Trophoblast cell (in vitro differentiated cells and primary cell): ENCODE measurements around the gene CEMIP.

Source experiments
- DNase-seq, 2 donors: peaks; one replicate each; pipeline ENCODE4 v3.0.0-alpha.2; 2016
- H2AFZ ChIP-seq: 2 replicates; pipeline ENCODE4 v1.6.1; 2013; ENCODE audit warnings: low read length, moderate library complexity, mild to moderate bottlenecking; ENCODE audit not compliant: insufficient read depth, poor library complexity
- H2AK5ac ChIP-seq: 2 replicates; pipeline ENCODE4 v1.6.1; 2013; ENCODE audit warnings: mild to moderate bottlenecking, low read length
- H2BK120ac ChIP-seq: 2 replicates; pipeline ENCODE4 v1.6.1; 2013; ENCODE audit warnings: low read length, mild to moderate bottlenecking, moderate library complexity; ENCODE audit not compliant: insufficient read depth, poor library complexity
- H2BK12ac ChIP-seq: 2 replicates; pipeline ENCODE4 v1.6.1; 2013; ENCODE audit warnings: mild to moderate bottlenecking, low read length, moderate library complexity
- H2BK5ac ChIP-seq: 2 replicates; pipeline ENCODE4 v1.6.1; 2013; ENCODE audit warnings: low read length, low read depth, moderate library complexity, mild to moderate bottlenecking; ENCODE audit not compliant: poor library complexity
- H3K14ac ChIP-seq: 2 replicates; pipeline ENCODE4 v1.6.1; 2013; ENCODE audit warnings: mild to moderate bottlenecking, low read length
- H3K18ac ChIP-seq: 2 replicates; pipeline ENCODE4 v1.6.1; 2013; ENCODE audit warnings: mild to moderate bottlenecking, low read length
- H3K23ac ChIP-seq: 2 replicates; pipeline ENCODE4 v1.6.1; 2013; ENCODE audit warnings: low read length
- H3K27ac ChIP-seq: 2 replicates; pipeline ENCODE4 v1.5.1; 2013; ENCODE audit warnings: low read depth, mild to moderate bottlenecking, inconsistent platforms, low read length, moderate library complexity
- H3K27me3 ChIP-seq: 2 replicates; pipeline ENCODE4 v1.6.1; 2013; ENCODE audit warnings: inconsistent platforms, mild to moderate bottlenecking, low read length, moderate library complexity; ENCODE audit not compliant: insufficient read depth
- H3K36me3 ChIP-seq, 2 experiments: 1 replicate in 1 of 2; 2 replicates in 1 of 2; pipeline ENCODE4 v1.6.1; 2013; ENCODE audit warnings: low read length in 2 of 2, mild to moderate bottlenecking in 2 of 2, moderate library complexity in 1 of 2; ENCODE audit not compliant: insufficient read depth in 2 of 2, control insufficient read depth in 1 of 2
- H3K4ac ChIP-seq: 2 replicates; pipeline ENCODE4 v1.6.1; 2013; ENCODE audit warnings: low read depth, mild to moderate bottlenecking, low read length, moderate library complexity
- H3K4me1 ChIP-seq, 2 experiments: 1 replicate in 1 of 2; 2 replicates in 1 of 2; pipeline ENCODE4 v1.6.1; 2013; ENCODE audit warnings: low read length in 2 of 2, mild to moderate bottlenecking in 2 of 2, moderate library complexity in 1 of 2; ENCODE audit not compliant: insufficient read depth in 2 of 2, control insufficient read depth in 1 of 2
- H3K4me2 ChIP-seq: 2 replicates; pipeline ENCODE4 v1.6.1; 2013; ENCODE audit warnings: inconsistent platforms, mild to moderate bottlenecking, low read length, moderate library complexity
- H3K4me3 ChIP-seq: 2 replicates; pipeline ENCODE4 v1.5.1; 2013; ENCODE audit warnings: mild to moderate bottlenecking, low read depth, low read length, inconsistent platforms
- H3K79me1 ChIP-seq: one replicate; pipeline ENCODE4 v1.6.1; 2013; ENCODE audit warnings: low read length
- H3K79me2 ChIP-seq: 2 replicates; pipeline ENCODE4 v1.6.1; 2013; ENCODE audit warnings: low read length, mild to moderate bottlenecking; ENCODE audit not compliant: control insufficient read depth, insufficient read depth, poor library complexity
- H3K9ac ChIP-seq: 2 replicates; pipeline ENCODE4 v1.6.1; 2013; ENCODE audit warnings: mild to moderate bottlenecking, low read length
- H3K9me3 ChIP-seq: 2 replicates; pipeline ENCODE4 v1.6.1; 2013; ENCODE audit warnings: low read depth, mild to moderate bottlenecking, control low read depth, inconsistent platforms, low read length; ENCODE audit not compliant: insufficient read depth
- H4K12ac ChIP-seq: 2 replicates; pipeline ENCODE4 v1.6.1; 2013; ENCODE audit warnings: low read depth, mild to moderate bottlenecking, low read length, moderate library complexity
- H4K8ac ChIP-seq: 2 replicates; pipeline ENCODE4 v1.6.1; 2013; ENCODE audit warnings: low read depth, mild to moderate bottlenecking, low read length, moderate library complexity
- H4K91ac ChIP-seq: one replicate; pipeline ENCODE4 v1.6.1; 2013; ENCODE audit warnings: low read depth, mild to moderate bottlenecking, low read length, moderate library complexity
- WGBS: extraction: QIAGEN DNeasy Blood & Tissue Kit; methylation state at CpG from one replicate; pipeline ENCODE4 v1.1.7; 2013; ENCODE audit warnings: missing lambda C conversion rate; ENCODE audit not compliant: insufficient read length, insufficient coverage; ENCODE audit errors: extremely low coverage; 5-methylcytosine and 5-hydroxymethylcytosine counted together

Gene CEMIP

DNA sequence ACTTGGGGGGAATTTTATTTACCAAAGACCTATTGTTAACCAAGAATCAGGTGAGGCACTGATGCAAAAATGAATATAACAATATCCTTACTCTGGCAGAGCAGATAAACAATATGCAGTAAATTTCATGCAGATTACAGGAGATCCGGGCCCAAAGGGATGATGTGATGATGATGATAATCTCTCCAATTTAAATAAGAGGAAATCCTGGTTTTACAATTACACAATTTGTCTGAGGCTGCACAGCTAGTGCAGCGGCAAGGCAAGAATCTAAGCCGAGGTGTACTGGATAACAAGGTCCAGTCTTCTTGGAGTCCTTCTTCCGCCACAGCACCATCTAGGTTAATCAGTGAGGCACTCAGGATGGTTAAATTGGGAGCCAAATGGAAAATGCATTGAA, 212.8 kb downstream of the CEMIP start:
- Histone ChIP-seq H3K27me3 (no peaks in the 10 kb centered on the region), H3K79me1 (peaks cover 9% of the 10 kb centered on the region), H3K9ac (no peak overlapping the region), H3K4me2 (no peak overlapping the region), H2BK12ac (no peak overlapping the region), H2BK5ac (no peak overlapping the region), H3K36me3 (no peaks in the 10 kb centered on the region), H3K4ac (no peak overlapping the region), H3K9me3 (peaks cover 2% of the 10 kb centered on the region), H3K18ac (no peak overlapping the region), H3K4me1 (peaks cover 2 to 6% of the 10 kb centered on the region in 2 experiments), H4K8ac (no peak overlapping the region), H4K91ac (no peak overlapping the region), H3K23ac (no peak overlapping the region), H3K14ac (no peak overlapping the region), H3K27ac (no peak overlapping the region), H3K79me2 (peaks cover 8% of the 10 kb centered on the region), H2AK5ac (no peak overlapping the region), H4K12ac (no peak overlapping the region), H2AFZ (no peak overlapping the region), H3K4me3 (no peak overlapping the region), H2BK120ac (no peak overlapping the region)
- no CpG with 5 or more reads among the region's 4 CpGs for WGBS
- DNase-seq, result no peak

DNA sequence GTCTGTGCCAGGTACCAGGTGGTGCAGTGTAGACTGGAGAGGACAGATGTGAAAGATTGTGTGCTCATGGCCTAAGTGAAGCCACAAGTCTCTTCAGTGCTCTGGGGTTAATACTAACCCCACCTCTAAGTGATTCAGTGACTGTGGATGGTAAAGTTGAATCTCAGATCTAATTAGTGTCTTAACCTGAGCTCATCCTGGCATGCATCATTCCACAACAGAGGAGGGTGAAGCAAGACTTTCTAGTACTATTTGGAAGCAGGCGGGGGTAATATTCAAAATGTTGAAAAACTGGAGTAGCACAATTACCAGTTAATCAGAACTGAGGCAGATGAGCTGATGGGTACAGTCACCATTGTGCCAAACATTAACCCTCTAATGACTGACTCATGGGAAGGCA, 213.3 kb downstream of the CEMIP start:
- peaks cover 2 to 4% of the 10 kb centered on the region in 2 experiments for H3K4me1 ChIP-seq
- H4K91ac ChIP-seq, result no peak overlapping the region

DNA sequence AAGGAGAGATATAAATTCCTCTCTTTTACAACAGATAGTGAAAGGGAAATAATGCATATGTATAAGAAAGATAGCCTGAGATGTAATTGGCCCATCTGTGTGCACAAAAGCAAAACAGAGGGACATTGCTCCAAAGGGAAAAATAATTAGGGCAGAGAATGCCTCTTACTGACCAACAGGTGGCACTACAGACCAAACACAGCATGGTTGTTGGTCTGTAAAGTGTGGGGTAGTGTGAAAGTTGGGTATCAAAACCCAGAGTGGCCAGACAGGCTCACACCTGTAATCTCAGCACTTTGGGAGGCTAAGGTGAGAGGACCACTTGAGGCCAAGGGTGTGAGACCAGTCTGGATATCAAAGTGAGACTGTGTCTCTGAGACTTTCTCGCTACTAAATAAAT, 217.1 kb downstream of the CEMIP start:
- Histone ChIP-seq H3K79me2 (peaks cover 10% of the 10 kb centered on the region), H4K91ac (no peak overlapping the region), H3K14ac (no peak overlapping the region), H3K9me3 (peaks cover 2% of the 10 kb centered on the region), H2BK5ac (no peak overlapping the region), H3K79me1 (peaks cover 11% of the 10 kb centered on the region), H3K36me3 (no peaks in the 10 kb centered on the region), H2AK5ac (no peak overlapping the region), H2AFZ (no peak overlapping the region), H3K4me1 (no peaks in the 10 kb centered on the region), H3K23ac (no peak overlapping the region), H4K8ac (no peak overlapping the region), H3K9ac (no peak overlapping the region), H2BK120ac (no peak overlapping the region), H2BK12ac (no peak overlapping the region), H4K12ac (no peak overlapping the region), H3K18ac (no peak overlapping the region), H3K4me2 (no peak overlapping the region), H3K4me3 (no peak overlapping the region), H3K4ac (no peak overlapping the region), H3K27ac (no peak overlapping the region), H3K27me3 (no peaks in the 10 kb centered on the region)
- DNase-seq, result peak in 1 of 2 donors; percentile 55
- no CpG with 5 or more reads among the region's 1 CpG for WGBS

More for the DNA sequence above, 213.3 kb downstream of the CEMIP start:
- WGBS, result no CpG with 5 or more reads among the region's 1 CpG
- no peak overlapping the region for H3K4me2 ChIP-seq
- no peaks in the 10 kb centered on the region for H3K27me3 ChIP-seq
- no peak overlapping the region for H2BK5ac ChIP-seq
- no peak overlapping the region for H3K9ac ChIP-seq
- H3K23ac ChIP-seq, result no peak overlapping the region
- H3K4me3 ChIP-seq, result no peak overlapping the region
- no peak overlapping the region for H3K18ac ChIP-seq
- peaks cover 2% of the 10 kb centered on the region for H3K9me3 ChIP-seq
- peaks cover 9% of the 10 kb centered on the region for H3K79me1 ChIP-seq
- no peak overlapping the region for H4K12ac ChIP-seq
- no peak overlapping the region for H3K4ac ChIP-seq
- H2AFZ ChIP-seq, result no peak overlapping the region
- H3K14ac ChIP-seq, result no peak overlapping the region
- no peak overlapping the region for H2BK12ac ChIP-seq
- no peaks in the 10 kb centered on the region for H3K36me3 ChIP-seq
- peaks cover 8% of the 10 kb centered on the region for H3K79me2 ChIP-seq
- H2BK120ac ChIP-seq, result no peak overlapping the region
- peak in 1 of 2 donors; percentile 73 for DNase-seq
- no peak overlapping the region for H3K27ac ChIP-seq
- no peak overlapping the region for H2AK5ac ChIP-seq
- H4K8ac ChIP-seq, result no peak overlapping the region

DNA sequence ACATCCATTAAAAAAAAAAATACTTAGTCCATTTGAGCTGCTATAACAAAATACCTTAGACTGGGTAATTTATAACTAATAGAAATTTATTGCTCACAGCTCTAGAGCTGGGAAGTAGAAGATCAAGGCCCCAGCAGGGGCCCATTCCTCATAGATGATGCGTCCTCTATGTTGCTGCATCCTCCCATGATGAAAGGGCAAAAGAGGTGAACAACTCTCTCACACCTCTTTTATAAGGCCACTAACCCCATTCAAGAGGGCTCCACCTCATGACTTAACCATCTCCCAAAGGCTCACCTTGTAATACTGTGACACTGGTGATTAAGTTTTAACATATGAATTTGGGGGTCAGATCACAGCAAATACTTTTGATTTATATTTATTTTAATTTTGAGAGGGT, 218.5 kb downstream of the CEMIP start:
- Histone ChIP-seq H2BK5ac (no peak overlapping the region), H2AK5ac (no peak overlapping the region), H3K4me2 (no peak overlapping the region), H2BK120ac (no peak overlapping the region), H2BK12ac (no peak overlapping the region), H3K27me3 (no peaks in the 10 kb centered on the region), H3K4me1 (peaks cover 6% of the 10 kb centered on the region in 2 experiments), H3K23ac (no peak overlapping the region), H3K18ac (no peak overlapping the region), H3K9me3 (peaks cover 4% of the 10 kb centered on the region), H3K36me3 (peaks cover 2 to 4% of the 10 kb centered on the region in 2 experiments), H3K79me2 (peaks cover 24% of the 10 kb centered on the region), H3K4ac (no peak overlapping the region), H3K79me1 (peaks cover 20% of the 10 kb centered on the region), H4K8ac (no peak overlapping the region), H3K14ac (no peak overlapping the region), H4K12ac (no peak overlapping the region), H3K4me3 (no peak overlapping the region), H3K27ac (no peak overlapping the region), H4K91ac (no peak overlapping the region), H2AFZ (no peak overlapping the region), H3K9ac (no peak overlapping the region)
- WGBS, result no CpG with 5 or more reads among the region's 1 CpG
- DNase-seq, result no peak
